GM12874 (cell line): ENCODE results near the gene KIAA0825.

Experiments
- CTCF ChIP-seq: IDR thresholded peaks from 2 replicates; pipeline ENCODE4 v1.5.1; 2011; ENCODE audit warnings: low read depth, mild to moderate bottlenecking, control low read depth, low read length, moderate library complexity; ENCODE audit not compliant: insufficient read depth

The KIAA0825 gene

GRCh38 chr5:94174748-94175411 lies 443.5 kb downstream of the KIAA0825 start:
- TF ChIP-seq CTCF: no peak

DNA sequence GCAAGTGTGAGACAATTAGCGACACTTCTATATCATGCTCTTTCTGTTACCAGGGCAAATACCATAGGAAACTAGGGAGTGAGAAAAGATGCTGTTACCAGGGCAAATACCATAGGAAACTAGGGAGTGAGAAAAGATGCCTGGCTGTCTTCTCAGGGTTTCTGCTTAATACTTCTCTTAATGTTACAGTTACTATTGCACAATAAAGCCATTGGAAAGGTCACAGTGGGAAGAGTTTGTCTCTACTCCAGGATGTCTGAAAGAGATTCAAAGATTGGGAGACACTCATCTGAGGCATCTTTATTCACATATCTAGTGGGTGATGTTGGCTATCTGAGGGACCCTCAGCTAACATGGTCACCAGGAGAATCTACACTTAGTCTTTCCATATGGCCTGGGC lies 445.3 kb downstream of the KIAA0825 start:
- no peak for TF ChIP-seq CTCF

DNA sequence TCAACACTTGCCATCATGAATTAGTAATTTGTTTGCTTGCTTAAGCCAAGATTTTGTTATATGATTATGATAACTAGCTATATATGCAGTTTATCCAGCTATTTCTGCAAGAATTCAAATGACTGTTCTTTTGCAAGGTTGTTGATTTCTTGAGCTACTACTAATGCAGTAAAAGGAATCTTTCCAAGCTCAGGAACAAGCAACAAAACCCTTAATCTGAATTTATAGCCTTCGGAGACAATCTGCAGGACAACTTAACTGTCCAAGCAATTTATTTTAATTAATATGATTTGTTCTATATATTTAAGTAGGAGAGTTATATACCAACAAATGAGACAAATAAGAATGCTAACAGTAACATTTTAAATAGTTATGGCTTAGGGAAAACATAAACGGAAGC lies 450.3 kb downstream of the KIAA0825 start:
- no peak for TF ChIP-seq CTCF

- TF ChIP-seq CTCF: no peak
These were observed 456.6 kb downstream of the KIAA0825 start for GRCh38 chr5:94161801-94162200.

DNA sequence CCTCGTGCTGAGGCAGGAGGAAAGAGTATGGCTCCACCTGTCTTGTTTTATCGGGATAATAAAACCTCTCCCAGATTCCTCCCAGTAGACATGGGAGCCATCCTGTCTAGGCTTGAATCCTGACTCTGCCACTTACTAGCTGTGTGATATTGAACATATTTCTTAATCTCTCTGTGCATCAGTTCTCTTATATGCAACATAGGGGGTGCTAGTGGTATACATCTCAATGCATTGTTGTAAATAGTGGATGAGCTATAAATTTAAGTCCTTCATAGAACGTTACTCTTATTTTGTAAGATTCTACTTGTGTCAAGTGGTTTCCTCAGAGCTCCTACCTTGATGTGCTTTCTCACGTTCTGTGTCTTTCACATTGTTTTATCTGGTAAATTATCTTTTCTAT lies 459.3 kb downstream of the KIAA0825 start:
- TF ChIP-seq CTCF: no peak

DNA sequence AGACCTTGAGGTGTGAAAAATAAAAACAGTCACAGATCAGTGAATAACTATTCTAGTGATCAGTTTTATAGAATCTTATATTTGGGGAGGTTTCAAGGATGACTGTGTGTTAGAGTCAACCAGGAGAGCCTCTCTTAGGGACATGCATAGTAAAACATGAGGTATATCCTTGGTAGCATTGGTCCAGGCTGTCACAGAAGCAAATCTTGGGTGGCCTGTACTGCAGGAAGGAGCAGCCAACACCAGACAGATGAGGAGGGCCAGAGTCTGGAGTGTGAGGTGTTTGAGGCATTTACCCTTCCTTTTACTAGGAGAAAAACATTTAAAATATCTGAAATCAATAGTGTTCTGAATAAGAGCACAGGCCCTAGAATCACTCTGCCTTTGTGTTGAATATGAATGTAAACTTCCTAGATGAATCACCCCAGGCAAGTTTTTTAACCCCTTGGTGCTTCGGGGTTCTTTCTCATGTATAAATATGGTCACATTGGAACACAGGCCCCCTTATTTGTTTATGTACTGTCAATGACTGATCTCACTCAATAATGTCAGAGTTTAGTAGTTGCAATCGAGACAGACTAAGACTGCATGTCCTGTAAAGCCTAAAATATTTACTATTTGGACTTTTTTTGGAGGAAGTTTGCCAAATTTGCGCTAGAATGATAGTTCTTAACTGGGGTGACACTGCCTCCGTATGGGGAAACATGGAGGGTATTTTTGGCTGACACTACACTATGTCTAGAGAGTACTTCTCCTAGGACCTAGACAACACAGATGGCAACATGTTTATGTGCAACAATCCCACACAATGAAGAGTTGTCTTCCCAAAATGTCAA lies 460.5 kb downstream of the KIAA0825 start:
- no peak for TF ChIP-seq CTCF

DNA sequence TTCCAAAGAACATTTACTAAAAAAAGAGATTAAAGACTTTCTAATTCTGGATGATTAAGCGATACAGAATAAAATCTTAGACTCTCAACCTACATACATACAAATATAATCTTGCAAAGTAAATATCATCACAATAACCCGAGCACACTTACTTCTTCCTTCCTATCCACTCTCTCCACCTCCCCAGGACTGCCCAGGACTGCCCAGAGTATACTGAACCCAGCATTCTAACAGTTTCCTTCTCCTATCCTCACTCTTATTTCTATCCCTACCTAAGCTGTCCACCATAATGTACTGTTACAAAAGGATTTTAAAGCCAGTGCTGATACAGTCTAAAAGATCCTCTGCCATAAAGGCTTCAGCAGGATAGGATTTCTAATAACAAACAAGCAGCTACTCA lies 463.7 kb downstream of the KIAA0825 start:
- TF ChIP-seq CTCF: no peak
